ENCODE measurements around the gene SPATA45.

The SPATA45 gene

DNA sequence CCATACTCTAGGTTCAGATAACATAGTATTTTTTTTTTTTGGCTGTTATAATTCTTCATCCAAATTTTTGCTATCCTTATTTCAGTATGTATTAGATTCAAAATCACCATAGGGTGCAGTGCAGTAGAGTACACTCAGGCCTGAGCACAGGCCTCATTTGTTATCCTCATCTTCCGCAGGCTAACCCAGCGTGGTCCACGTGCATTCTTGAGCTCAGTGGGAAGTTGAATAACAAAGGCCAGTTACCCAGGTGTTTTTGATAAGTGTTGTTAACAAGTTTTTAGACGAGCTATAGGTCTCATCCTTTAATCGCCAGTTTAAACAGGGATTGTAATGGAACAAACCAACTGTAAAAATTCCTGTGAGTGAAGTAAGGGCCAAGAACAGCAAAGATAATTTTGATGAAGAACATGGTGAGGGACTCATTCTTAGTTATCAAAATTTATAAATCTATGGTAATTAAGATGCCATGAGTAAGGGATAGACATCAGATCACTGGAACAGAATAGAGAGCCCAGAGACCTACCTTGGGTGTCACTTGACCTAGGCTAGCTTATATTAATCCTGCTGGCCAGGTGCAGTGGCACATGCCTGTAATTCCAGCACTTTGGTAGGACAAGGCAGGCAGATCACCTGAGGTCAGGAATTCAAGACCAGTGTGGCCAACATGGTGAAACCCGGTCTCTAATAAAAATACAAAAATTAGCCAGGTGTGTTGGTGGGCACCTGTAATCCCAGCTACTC, 32.7 kb upstream of the SPATA45 start:
- no peaks in the 10 kb centered on the region for H3F3A ChIP-seq (ENCODE audit: low read depth)
- H3K9me2 ChIP-seq (replicated peaks; ENCODE audit: low read depth, low read length) = no peaks in the 10 kb centered on the region
- H4K20me1 ChIP-seq (ENCODE audit: insufficient read depth, low read length, poor library complexity, severe bottlenecking) = no peaks in the 10 kb centered on the region
- H3K4me3 ChIP-seq (ENCODE audit: low read length, poor library complexity, severe bottlenecking) = no peak overlapping the region
- no peaks in the 10 kb centered on the region for H3K9me3 ChIP-seq (ENCODE audit: insufficient read depth, low read depth, low read length)
- no peaks in the 10 kb centered on the region for H3K27me3 ChIP-seq (ENCODE audit: insufficient read depth, low read length, poor library complexity, severe bottlenecking)
- H3K79me2 ChIP-seq (ENCODE audit: insufficient read depth, low read length) = no peaks in the 10 kb centered on the region
- peaks cover 67% of the 10 kb centered on the region; the same call in 1 of the 2 replicates for H3K36me3 ChIP-seq (ENCODE audit: insufficient read depth, low read length)
- TF ChIP-seq, protein P1, sequence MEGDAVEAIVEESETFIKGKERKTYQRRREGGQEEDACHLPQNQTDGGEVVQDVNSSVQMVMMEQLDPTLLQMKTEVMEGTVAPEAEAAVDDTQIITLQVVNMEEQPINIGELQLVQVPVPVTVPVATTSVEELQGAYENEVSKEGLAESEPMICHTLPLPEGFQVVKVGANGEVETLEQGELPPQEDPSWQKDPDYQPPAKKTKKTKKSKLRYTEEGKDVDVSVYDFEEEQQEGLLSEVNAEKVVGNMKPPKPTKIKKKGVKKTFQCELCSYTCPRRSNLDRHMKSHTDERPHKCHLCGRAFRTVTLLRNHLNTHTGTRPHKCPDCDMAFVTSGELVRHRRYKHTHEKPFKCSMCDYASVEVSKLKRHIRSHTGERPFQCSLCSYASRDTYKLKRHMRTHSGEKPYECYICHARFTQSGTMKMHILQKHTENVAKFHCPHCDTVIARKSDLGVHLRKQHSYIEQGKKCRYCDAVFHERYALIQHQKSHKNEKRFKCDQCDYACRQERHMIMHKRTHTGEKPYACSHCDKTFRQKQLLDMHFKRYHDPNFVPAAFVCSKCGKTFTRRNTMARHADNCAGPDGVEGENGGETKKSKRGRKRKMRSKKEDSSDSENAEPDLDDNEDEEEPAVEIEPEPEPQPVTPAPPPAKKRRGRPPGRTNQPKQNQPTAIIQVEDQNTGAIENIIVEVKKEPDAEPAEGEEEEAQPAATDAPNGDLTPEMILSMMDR (conservative IDR thresholded peaks at IDR 0.05; ENCODE audit: low read length) = no peak
- TF ChIP-seq EZH2phosphoT487 (IDR thresholded peaks at IDR 0.05; ENCODE audit: borderline replicate concordance) = no peak
- no peaks in the 10 kb centered on the region for H3K4me1 ChIP-seq (ENCODE audit: insufficient read depth, low read length, poor library complexity, severe bottlenecking)
- no peak overlapping the region for H3K4me2 ChIP-seq (ENCODE audit: low read depth, low read length, poor library complexity, severe bottlenecking)
- H3K9ac ChIP-seq (ENCODE audit: low read depth, low read length, poor library complexity, severe bottlenecking) = no peak overlapping the region
- no peak overlapping the region for H2AFZ ChIP-seq (ENCODE audit: low read length)

DNA sequence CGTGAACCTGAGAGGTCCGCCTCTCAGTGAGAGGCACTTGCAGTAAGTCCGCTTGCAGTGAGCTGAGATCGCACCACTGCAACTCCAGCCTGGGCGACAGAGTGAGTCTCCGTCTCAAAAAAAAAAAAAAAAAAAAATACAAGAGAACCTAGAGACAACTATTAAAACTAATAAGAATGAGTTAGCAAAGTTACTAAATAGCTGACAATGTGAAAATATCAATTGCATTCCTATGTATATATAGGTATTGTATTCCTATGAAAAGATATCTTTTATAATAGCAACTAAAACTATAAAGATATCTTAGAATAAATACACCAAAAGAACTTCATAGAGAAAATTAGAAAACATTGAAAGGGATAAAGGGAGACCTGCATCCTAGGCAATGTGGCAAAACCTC, 31.0 kb upstream of the SPATA45 start:
- Histone ChIP-seq H2AFZ (ENCODE audit: low read length) (no peak overlapping the region), H3K4me2 (ENCODE audit: low read depth, low read length, poor library complexity, severe bottlenecking) (no peak overlapping the region), H3K4me1 (ENCODE audit: insufficient read depth, low read length, poor library complexity, severe bottlenecking) (no peaks in the 10 kb centered on the region), H3K36me3 (ENCODE audit: insufficient read depth, low read length) (peaks cover 60% of the 10 kb centered on the region), H3K79me2 (ENCODE audit: insufficient read depth, low read length) (no peaks in the 10 kb centered on the region), H3K27me3 (ENCODE audit: insufficient read depth, low read length, poor library complexity, severe bottlenecking) (no peaks in the 10 kb centered on the region), H3K9me2 (replicated peaks; ENCODE audit: low read depth, low read length) (no peaks in the 10 kb centered on the region), H3F3A (ENCODE audit: low read depth) (no peaks in the 10 kb centered on the region), H3K4me3 (ENCODE audit: low read length, poor library complexity, severe bottlenecking) (no peak overlapping the region), H3K9ac (ENCODE audit: low read depth, low read length, poor library complexity, severe bottlenecking) (no peak overlapping the region), H4K20me1 (ENCODE audit: insufficient read depth, low read length, poor library complexity, severe bottlenecking) (no peaks in the 10 kb centered on the region), H3K9me3 (ENCODE audit: insufficient read depth, low read depth, low read length) (no peaks in the 10 kb centered on the region)
- no peak for TF ChIP-seq EZH2phosphoT487 (IDR thresholded peaks at IDR 0.05; ENCODE audit: borderline replicate concordance)
- TF ChIP-seq, protein P1 (conservative IDR thresholded peaks at IDR 0.05; ENCODE audit: low read length) = no peak

DNA sequence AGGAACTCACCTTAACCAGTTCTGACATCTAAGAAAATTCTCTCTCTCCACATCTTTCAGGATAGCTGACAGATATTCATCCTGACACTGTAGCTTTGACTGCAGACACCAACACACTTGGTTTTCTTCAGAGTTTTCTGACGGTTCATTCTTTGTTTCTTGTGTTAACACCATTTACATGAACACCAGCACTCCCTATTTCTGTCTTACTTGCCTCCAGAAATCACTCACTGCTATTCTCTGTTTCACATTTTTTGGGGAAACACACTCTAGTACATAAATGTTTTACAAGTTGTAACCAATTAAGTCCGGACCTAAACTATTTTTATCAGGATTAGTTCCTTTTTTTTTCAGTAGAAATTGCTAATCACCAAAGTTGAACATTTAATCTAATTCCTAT, 26.1 kb upstream of the SPATA45 start:
- Histone ChIP-seq H3F3A (ENCODE audit: low read depth) (no peaks in the 10 kb centered on the region), H3K4me1 (ENCODE audit: insufficient read depth, low read length, poor library complexity, severe bottlenecking) (peaks cover 3% of the 10 kb centered on the region), H3K4me2 (ENCODE audit: low read depth, low read length, poor library complexity, severe bottlenecking) (no peak overlapping the region), H4K20me1 (ENCODE audit: insufficient read depth, low read length, poor library complexity, severe bottlenecking) (peaks cover 4% of the 10 kb centered on the region), H3K27me3 (ENCODE audit: insufficient read depth, low read length, poor library complexity, severe bottlenecking) (no peaks in the 10 kb centered on the region), H3K9me2 (replicated peaks; ENCODE audit: low read depth, low read length) (no peaks in the 10 kb centered on the region), H3K9ac (ENCODE audit: low read depth, low read length, poor library complexity, severe bottlenecking) (no peak overlapping the region), H3K9me3 (ENCODE audit: insufficient read depth, low read depth, low read length) (no peaks in the 10 kb centered on the region), H3K79me2 (ENCODE audit: insufficient read depth, low read length) (no peaks in the 10 kb centered on the region; the same call in 1 of the 2 replicates), H3K4me3 (ENCODE audit: low read length, poor library complexity, severe bottlenecking) (no peak overlapping the region), H2AFZ (ENCODE audit: low read length) (no peak overlapping the region), H3K36me3 (ENCODE audit: insufficient read depth, low read length) (peaks cover 34% of the 10 kb centered on the region)
- TF ChIP-seq, protein P1 (conservative IDR thresholded peaks at IDR 0.05; ENCODE audit: low read length) = no peak
- no peak for TF ChIP-seq EZH2phosphoT487 (IDR thresholded peaks at IDR 0.05; ENCODE audit: borderline replicate concordance)

Data from Loucy (cell line).